KMS-11 (cell line): ENCODE results near the gene NUP210L.
"Not testable (repeated sequence)": the region's sequence is repeated elsewhere in the genome, so short reads cannot be mapped to it uniquely, and the experiment has no call there.

Experiments
- H2AFZ ChIP-seq: fragments of 200-600 bp; sonication (generic); 2 replicates; pipeline ENCODE4 v1.6.1; 2016; ENCODE audit warnings: antibody characterized with exemption, mixed run types, low read depth
- H3K27ac ChIP-seq: fragments of 200-600 bp; sonication (generic); 2 replicates; pipeline ENCODE4 v1.6.1; 2016; ENCODE audit warnings: mild to moderate bottlenecking, mixed run types
- H3K27me3 ChIP-seq: fragments of 200-600 bp; sonication (generic); 2 replicates; pipeline ENCODE4 v1.6.1; 2017; ENCODE audit warnings: mild to moderate bottlenecking, low read depth, mixed run types, moderate library complexity; ENCODE audit not compliant: insufficient read depth
- H3K36me3 ChIP-seq: fragments of 200-600 bp; sonication (generic); 2 replicates; pipeline ENCODE4 v1.6.1; 2017; ENCODE audit warnings: mild to moderate bottlenecking, mixed run types; ENCODE audit not compliant: insufficient read depth
- H3K4me1 ChIP-seq: fragments of 200-600 bp; sonication (generic); 2 replicates; pipeline ENCODE4 v1.6.1; 2016; ENCODE audit warnings: mild to moderate bottlenecking, low read depth, mixed run types; ENCODE audit not compliant: poor library complexity, severe bottlenecking
- H3K4me2 ChIP-seq: fragments of 200-600 bp; sonication (generic); 2 replicates; pipeline ENCODE4 v1.7.0; 2016; ENCODE audit warnings: mild to moderate bottlenecking, mixed run types
- H3K4me3 ChIP-seq: fragments of 200-600 bp; sonication (generic); IDR thresholded peaks from 2 replicates; pipeline ENCODE4 v1.6.1; 2017; ENCODE audit warnings: low read depth, low read length, mixed read lengths; ENCODE audit not compliant: insufficient read depth
- H3K79me2 ChIP-seq: fragments of 200-600 bp; sonication (generic); 2 replicates; pipeline ENCODE4 v1.6.1; 2016; ENCODE audit warnings: low read depth, mixed run types; ENCODE audit not compliant: insufficient read depth
- H3K9ac ChIP-seq: fragments of 200-600 bp; sonication (generic); 2 replicates; pipeline ENCODE4 v1.6.1; 2016; ENCODE audit warnings: mild to moderate bottlenecking, mixed run types
- H4K20me1 ChIP-seq: fragments of 200-600 bp; sonication (generic); 2 replicates; pipeline ENCODE4 v1.6.1; 2016; ENCODE audit warnings: mild to moderate bottlenecking, mixed run types; ENCODE audit not compliant: insufficient read depth
- CTCF ChIP-seq: fragments of 200-600 bp; sonication (generic); conservative IDR thresholded peaks from 2 replicates; pipeline ENCODE4 v1.6.1; 2017; ENCODE audit warnings: low read depth, mild to moderate bottlenecking, antibody characterized with exemption, low read length, moderate library complexity, mixed read lengths

Gene NUP210L

GRCh38 chr1:154019940-154020339 lies 134.9 kb downstream of the NUP210L start:
- Histone ChIP-seq H3K79me2 (no peaks in the 10 kb centered on the region), H3K27me3 (no peaks in the 10 kb centered on the region), H3K27ac (no peak overlapping the region), H3K9ac (no peak overlapping the region), H3K4me2 (no peak overlapping the region), H3K36me3 (no peaks in the 10 kb centered on the region), H2AFZ (no peak overlapping the region), H3K4me3 (no peak overlapping the region), H3K4me1 (no peaks in the 10 kb centered on the region), H4K20me1 (no peaks in the 10 kb centered on the region)
- TF ChIP-seq CTCF = no peak

- no peak overlapping the region for H3K27ac ChIP-seq
- no peaks in the 10 kb centered on the region for H3K79me2 ChIP-seq
- H3K36me3 ChIP-seq = no peaks in the 10 kb centered on the region
- H3K27me3 ChIP-seq = no peaks in the 10 kb centered on the region
- H3K4me2 ChIP-seq = no peak overlapping the region
- no peak for TF ChIP-seq CTCF
- no peak overlapping the region for H2AFZ ChIP-seq
- H4K20me1 ChIP-seq = no peaks in the 10 kb centered on the region
- no peak overlapping the region for H3K4me3 ChIP-seq
- no peak overlapping the region for H3K9ac ChIP-seq
- peaks cover 4% of the 10 kb centered on the region for H3K4me1 ChIP-seq
Observed at GRCh38 chr1:154019269-154019668, 135.6 kb downstream of the NUP210L start.

- TF ChIP-seq CTCF = no peak
- Histone ChIP-seq H2AFZ (peak overlapping the region; percentile 2; the same call in 1 of the 2 replicates), H3K4me2 (peak overlapping the region; percentile 4; the same call in 1 of the 2 replicates), H3K79me2 (no peaks in the 10 kb centered on the region), H3K4me1 (peaks cover 12% of the 10 kb centered on the region), H3K27me3 (no peaks in the 10 kb centered on the region), H3K27ac (no peak overlapping the region), H3K4me3 (no peak overlapping the region), H3K9ac (no peak overlapping the region), H4K20me1 (no peaks in the 10 kb centered on the region), H3K36me3 (no peaks in the 10 kb centered on the region)
Observed at GRCh38 chr1:154014154-154014907, 140.5 kb downstream of the NUP210L start.

DNA sequence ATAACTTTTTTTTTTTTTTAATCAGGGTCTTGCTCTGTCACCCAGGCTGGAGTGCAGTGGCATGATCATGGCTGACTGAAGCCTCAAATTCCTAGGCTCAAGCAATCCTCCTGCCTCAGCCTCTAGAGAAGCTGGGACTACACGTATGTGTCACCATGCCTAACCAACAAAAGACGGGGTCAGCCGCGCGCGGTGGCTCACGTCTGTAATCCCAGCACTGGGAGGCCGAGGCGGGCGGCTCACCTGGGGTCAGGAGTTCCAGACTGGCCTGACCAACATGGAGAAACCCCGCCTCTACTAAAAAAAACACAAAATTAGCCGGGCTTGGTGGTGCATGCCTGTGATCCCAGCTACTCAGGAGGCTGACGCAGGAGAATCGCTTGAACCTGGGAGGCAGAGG lies 142.3 kb downstream of the NUP210L start:
- not testable (repeated sequence) for H3K36me3 ChIP-seq, H3K27me3 ChIP-seq, H3K9ac ChIP-seq, H3K79me2 ChIP-seq, H4K20me1 ChIP-seq, H3K4me2 ChIP-seq, H2AFZ ChIP-seq, H3K27ac ChIP-seq, H3K4me3 ChIP-seq
- H3K4me1 ChIP-seq = peaks cover 12% of the 10 kb centered on the region

DNA sequence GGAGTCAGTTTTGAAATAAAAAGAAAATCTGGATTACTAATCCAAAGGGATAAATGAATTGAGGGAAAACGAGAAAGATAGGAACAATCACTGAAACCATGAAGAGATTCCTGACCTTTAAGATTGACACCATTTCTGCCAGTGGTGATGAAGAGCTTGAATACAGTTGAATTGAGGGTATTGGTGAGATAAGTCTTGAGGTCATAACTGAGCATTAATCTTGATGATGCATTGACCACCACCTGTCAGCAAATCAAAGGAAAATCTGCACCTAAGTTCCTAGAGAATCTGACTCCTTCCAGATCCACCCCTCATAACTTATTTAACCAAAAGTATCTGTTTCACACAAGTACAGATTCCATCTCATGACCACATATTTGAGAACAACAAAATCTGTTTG lies 142.7 kb downstream of the NUP210L start:
- Histone ChIP-seq H3K79me2 (no peaks in the 10 kb centered on the region), H3K27me3 (no peaks in the 10 kb centered on the region), H3K4me3 (no peak overlapping the region), H2AFZ (no peak overlapping the region), H3K27ac (no peak overlapping the region), H3K9ac (no peak overlapping the region), H3K4me1 (peaks cover 12% of the 10 kb centered on the region), H4K20me1 (no peaks in the 10 kb centered on the region), H3K4me2 (no peak overlapping the region), H3K36me3 (no peaks in the 10 kb centered on the region)
- no peak for TF ChIP-seq CTCF
